Skeletal muscle cell (primary cell): ENCODE results near the gene EPO.

Experiments used
- DNase-seq: peaks from one replicate; pipeline ENCODE4 v3.0.0-alpha.2; 2010; ENCODE audit warnings: low read depth
- H3K4me3 ChIP-seq: 2 replicates; pipeline ENCODE4 v1.5.1; 2011; ENCODE audit warnings: low read depth, mild to moderate bottlenecking, control low read depth, low read length, moderate library complexity

Gene EPO

GRCh38 chr7:100720279-100720670, at the start of gene EPO:
Gene EPO, plus strand, starts transcription at chr7:100720468. Its CDS starts 513 bp downstream, at chr7:100720981.
- no peak for DNase-seq
- peak within 1 kb of the TSS; percentile 17 for H3K4me3 ChIP-seq

GRCh38 chr7:100671353-100672327, 48.6 kb upstream of the EPO start:
- DNase-seq, result no peak

DNA sequence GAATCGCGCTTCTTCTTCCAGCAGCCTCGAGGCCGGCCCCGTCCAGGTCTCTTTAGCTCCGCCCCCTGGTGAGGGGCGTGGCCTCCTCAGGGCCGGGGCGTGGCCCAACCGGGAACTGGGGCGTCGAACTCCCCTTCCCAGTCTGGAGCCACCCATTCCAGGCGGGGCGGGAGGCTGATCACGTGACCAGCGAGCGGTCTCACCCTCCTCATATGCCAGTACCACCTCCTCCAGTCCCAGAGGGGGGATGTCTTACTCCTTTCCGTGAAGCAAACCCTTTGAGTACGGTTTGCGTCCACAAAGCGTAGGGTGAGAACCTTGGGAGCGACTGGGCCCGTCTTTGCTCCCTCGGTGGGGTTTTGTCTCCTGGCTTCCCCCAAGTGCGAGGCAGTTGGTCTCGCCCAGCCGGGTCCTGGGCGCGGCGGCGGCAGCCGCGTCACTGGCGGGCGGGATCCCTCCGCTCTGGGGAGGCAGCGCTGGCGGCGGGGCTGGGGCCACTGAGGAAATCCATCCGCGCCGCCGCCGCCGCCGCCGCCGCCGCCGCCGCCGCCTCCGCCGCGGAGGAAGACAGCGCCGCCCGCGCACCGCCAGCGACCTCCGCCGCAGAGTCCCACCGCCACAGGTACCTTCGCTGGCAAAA, 46.8 kb upstream of the EPO start, which contains the start of gene GNB2:
Gene GNB2, plus strand, starts transcription at position 439 of the 640 bp plus-strand sequence. CDS start 2,526 bp downstream, outside the sequence.
- peak; percentile 98 for DNase-seq

More at GRCh38 chr7:100671353-100672327, 48.6 kb upstream of the EPO start:
- no peak overlapping the region for H3K4me3 ChIP-seq

GRCh38 chr7:100673942-100674410, 46.3 kb upstream of the EPO start:
- DNase-seq, result no peak
- H3K4me3 ChIP-seq, result peak overlapping the region; percentile 97

More for the DNA sequence above, 46.8 kb upstream of the EPO start, which contains the start of gene GNB2:
- peak within 1 kb of the TSS; percentile 97 for H3K4me3 ChIP-seq

DNA sequence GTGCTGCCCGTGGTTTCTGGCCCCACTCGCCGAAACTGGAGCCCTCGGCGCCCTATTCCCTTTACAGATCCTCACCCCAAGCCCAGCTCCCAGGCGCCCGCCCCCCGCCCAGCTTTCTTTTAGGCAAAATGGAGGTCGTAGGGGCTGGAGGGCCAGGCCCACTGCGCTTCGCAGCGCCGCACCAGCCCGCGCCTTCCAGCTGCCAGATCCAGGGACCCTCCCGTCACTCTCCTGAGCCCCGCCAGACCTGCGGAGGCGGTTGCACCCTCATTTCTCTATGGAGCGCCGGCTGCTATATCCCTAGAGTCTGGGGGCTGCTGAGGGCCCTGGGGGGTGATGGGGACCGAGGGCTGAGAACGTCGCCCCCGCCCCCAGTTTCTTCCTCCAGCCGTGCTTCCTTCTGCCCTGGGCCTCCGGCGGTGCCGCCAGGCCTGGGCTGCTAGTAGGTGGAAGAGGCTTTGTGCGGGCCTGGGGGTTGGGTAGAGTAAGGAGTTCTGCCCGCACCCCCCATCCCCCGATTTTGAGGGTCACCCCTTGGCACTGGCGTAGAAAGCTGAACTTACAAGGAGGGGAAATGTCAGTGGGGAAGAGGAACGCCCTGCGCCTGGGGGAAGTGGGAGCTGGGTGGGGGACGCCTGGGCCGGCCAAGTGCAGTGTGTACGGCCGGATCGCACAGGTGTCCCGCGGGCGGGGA, 45.7 kb upstream of the EPO start:
- H3K4me3 ChIP-seq, result peak overlapping the region; percentile 97
- no peak for DNase-seq

GRCh38 chr7:100675105-100675451, 45.2 kb upstream of the EPO start:
- H3K4me3 ChIP-seq, result peak overlapping the region; percentile 97
- no peak for DNase-seq

DNA sequence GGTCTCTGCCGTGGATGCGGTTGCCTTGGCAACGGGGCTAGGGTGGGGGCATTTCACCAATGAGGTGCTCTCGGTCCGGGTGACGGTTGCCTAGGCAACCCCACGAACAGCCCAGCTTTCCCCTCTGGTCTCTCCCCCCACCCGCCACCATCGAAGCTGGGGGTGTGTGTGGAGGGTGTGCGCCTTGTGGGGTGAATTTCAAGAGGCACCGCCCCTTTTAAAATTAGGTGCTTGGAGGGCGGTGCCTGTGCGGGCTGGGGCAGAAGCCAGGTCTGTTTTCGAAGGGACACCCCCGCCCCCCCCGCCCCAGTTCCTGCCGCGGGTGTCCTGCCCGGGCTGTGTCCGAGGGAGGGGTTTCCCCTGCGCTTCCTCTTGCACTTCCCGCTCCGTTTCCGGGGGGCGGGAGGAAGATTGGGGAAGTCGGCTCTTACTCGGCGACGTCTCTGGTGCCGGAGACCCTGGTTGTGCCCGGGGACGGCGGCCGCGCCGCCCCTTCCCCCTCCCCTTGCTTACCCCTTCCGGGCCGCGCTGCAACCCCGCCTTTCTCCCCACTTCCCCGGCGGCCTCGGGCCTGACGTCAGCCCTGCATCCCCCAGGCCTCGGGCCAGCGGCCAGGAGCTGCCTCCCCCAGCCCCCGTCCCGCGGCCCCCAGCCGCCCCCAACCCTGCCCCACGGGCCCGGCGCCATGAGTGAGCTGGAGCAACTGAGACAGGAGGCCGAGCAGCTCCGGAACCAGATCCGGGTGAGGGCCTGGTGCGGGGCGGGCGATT, 44.5 kb upstream of the EPO start:
- peak overlapping the region; percentile 97 for H3K4me3 ChIP-seq

DNA sequence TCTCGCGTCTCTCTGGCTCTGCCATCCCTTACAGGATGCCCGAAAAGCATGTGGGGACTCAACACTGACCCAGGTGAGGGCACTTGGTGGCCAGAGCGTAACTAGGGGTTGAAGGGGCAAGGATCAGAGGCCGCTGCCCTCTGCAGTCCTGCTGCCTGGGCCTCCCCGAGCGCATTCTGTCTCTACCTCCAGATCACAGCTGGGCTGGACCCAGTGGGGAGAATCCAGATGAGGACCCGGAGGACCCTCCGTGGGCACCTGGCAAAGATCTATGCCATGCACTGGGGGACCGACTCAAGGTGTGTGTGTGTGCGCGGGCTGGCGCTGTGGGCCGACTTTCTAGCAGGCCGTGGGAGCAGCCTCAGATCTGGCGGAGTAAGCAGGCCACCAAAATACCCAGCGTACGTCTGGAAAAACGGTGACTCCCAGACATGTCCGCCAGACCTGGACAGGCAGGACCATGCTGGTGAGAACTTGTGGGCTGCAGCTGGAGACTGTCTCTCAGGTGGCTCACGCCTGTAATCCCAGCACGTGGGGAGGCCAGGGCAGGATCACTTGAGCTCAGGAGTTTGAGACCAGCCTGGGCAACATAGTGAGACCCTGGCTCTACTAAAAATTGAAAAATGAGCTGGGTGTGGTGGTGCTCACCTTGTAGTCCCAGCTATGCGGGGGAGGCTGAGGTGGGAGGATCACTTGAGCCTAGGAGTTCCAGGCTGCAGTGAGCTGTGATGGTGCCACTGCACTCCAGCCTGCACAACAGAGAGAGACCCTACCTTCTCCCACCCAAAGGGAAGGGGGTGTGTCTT, 43.6 kb upstream of the EPO start:
- peak overlapping the region; percentile 97 for H3K4me3 ChIP-seq

More for the DNA sequence above, 44.5 kb upstream of the EPO start:
- DNase-seq, result peak; percentile 30

DNA sequence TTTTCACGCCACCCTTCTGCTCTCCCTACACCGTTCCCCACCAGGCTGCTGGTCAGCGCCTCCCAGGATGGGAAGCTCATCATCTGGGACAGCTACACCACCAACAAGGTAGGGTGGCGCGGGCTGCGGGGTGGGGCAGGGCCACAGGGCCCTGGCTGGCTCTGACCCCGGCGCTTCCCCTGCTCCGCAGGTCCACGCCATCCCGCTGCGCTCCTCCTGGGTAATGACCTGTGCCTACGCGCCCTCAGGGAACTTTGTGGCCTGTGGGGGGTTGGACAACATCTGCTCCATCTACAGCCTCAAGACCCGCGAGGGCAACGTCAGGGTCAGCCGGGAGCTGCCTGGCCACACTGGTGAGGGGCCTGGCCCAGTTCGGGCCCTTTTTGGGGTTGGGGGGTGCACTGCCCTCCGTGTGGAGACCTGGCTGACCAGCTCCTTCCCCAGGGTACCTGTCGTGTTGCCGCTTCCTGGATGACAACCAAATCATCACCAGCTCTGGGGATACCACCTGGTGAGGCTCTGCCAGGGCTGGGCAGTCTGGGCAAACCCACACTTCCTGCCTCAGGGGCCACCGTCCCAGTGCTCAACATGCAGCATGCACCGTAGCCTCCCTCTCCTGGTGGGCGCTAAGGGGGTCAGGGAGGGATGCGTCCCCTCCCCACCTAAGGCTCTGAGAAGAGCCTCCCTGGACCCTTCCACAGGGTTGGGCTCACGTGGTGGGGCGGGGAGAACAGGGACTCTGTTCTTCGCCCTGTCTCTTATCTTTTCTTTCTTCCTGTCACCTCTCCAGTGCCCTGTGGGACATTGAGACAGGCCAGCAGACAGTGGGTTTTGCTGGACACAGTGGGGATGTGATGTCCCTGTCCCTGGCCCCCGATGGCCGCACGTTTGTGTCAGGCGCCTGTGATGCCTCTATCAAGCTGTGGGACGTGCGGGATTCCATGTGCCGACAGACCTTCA, 42.7 kb upstream of the EPO start:
- no peak overlapping the region for H3K4me3 ChIP-seq

More for the DNA sequence above, 43.6 kb upstream of the EPO start:
- DNase-seq, result no peak

DNA sequence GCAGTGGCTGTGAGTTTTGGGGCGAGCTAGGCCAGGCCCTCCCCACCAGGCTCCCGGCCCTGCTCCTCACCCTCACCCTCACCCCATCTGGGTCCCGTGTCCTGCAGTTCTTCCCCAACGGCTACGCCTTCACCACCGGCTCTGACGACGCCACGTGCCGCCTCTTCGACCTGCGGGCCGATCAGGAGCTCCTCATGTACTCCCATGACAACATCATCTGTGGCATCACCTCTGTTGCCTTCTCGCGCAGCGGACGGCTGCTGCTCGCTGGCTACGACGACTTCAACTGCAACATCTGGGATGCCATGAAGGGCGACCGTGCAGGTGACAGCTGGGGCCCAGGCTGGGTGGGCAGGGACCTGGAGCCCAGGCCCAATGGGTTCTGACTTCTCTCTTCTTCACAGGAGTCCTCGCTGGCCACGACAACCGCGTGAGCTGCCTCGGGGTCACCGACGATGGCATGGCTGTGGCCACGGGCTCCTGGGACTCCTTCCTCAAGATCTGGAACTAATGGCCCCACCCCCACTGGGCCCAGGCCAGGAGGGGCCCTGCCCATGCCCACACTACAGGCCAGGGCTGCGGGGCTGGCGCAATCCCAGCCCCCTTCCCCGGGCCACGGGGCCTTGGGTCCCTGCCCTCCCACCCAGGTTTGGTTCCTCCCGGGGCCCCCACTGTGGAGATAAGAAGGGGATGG, 41.8 kb upstream of the EPO start:
- no peak for DNase-seq
- H3K4me3 ChIP-seq, result no peak overlapping the region

More for the DNA sequence above, 42.7 kb upstream of the EPO start:
- no peak for DNase-seq

GRCh38 chr7:100679129-100679926, 40.9 kb upstream of the EPO start:
- DNase-seq, result no peak
- no peak overlapping the region for H3K4me3 ChIP-seq

GRCh38 chr7:100679927-100680575, 40.2 kb upstream of the EPO start:
- H3K4me3 ChIP-seq, result no peak overlapping the region
- no peak for DNase-seq

DNA sequence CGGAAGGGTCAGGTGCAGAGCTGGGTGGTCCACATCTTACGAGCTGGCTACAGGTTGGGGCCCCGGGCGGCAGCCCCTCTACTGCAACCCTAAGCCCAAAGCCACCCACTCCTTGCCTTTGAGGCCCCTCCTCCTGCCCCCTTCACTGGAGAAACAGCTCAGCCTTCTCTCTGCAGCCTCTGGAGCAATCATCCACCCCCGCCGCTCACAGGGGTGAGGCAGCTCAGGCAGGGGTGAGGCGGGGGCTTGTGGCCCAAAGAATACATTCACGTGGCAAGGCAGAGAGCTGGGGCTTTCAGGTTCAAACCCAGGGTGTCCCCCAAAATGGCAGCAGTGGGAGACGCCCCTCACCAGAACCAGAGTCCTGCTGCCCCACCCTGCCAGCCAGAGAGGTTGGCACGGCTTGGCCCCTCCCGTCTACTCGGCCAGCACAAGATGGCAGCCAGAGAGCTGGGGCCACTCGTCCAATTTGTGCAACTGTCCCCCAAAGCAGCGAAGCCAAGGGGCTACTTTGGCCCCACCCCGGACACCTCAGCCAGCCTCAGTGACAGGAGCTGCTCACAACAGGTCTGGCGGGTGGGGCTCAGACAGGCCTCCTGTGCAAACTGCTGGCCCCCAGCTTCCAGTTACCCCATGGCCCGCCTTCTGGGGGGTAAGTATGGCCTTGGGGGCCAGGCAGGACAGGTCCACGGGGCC, 39.5 kb upstream of the EPO start:
- no peak for DNase-seq
- no peak overlapping the region for H3K4me3 ChIP-seq

DNA sequence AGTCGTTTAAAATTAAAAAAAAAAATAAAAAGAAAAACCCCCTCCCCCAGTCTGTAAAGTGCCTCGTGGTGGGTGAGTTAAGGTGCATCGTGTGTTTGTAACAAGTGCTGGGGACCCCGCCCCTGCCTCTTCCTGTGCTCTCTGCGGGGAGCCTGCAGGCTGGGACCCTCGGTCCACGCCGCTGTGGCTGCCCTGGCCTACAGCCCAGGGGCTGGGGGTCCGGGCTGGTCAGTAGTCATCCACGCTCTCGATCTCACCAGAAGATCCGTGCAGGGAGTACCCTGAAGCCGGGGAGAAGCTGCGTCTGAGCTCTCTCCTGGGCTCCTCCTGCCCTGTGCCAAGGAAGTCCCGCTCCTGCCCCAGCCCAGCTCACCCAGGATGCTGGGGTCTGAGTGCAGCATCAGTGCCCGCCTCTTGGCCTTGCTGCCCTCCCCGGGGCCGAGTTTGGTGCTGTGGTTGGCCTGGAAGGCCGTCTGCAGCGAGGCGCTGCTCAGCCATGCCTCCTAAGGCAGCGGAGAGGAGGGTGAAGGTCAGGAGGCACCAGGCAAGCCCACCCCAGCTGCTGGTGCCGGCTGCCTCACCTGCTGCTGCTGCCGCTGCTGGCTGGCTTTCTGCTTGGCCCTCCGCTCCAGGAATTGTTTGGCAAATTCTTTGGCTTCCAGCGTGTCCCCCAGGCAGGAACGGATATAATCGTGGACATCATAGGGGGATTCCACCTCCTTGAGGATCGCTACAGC, 38.6 kb upstream of the EPO start:
- H3K4me3 ChIP-seq, result no peak overlapping the region
- DNase-seq, result no peak
